SH-SY5Y (cell line): Measurements from ENCODE around the gene MICU2.

Source experiments
- GATA2 ChIP-seq: IDR thresholded peaks from 2 replicates; pipeline ENCODE4 v1.6.1; 2011; ENCODE audit warnings: mild to moderate bottlenecking, low read depth, low read length
- GATA3 ChIP-seq: IDR thresholded peaks from 2 replicates; pipeline ENCODE4 v1.6.1; 2011; ENCODE audit warnings: low read depth, mild to moderate bottlenecking, low read length, moderate library complexity

Gene MICU2

DNA sequence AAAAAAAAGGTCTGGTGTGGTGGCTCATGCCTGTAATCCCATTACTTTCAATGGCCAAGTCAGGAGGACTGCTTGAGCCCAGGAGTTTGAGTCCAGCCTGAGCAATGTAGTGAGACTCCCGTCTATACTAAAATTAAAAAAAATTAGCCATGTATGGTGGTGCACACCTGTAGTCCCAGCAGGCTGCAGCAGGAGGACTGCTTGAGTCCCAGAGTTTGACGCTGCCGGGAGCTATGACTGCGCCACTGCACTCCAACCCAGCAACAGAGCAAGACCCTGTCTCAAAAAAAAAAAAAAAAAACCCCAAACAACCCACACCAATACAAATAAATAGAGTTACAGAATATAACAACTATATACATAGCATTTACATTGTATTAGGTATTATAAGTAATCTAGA is 65.7 kb downstream of the MICU2 start:
- TF ChIP-seq GATA3 (no peak), GATA2 (no peak)

DNA sequence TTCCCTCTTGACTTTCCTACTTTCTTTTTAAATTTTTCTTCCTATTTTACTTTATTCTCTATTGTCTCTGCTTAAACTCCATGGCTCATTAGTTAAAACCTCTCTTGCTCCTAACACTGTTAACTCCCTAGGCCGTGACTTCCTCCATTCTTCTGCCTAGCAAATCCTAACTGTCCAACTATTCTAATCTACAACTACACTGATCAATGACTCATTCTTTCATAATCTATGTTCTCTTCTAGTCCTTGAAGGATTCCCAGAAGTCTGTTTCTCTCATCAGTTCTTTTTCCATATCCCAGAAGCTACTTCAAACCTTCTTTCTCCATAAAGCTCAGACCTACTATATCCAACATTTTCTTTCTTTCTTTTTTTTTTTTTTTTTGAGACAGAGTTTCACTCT is 66.9 kb downstream of the MICU2 start:
- TF ChIP-seq GATA2 (no peak), GATA3 (no peak)

DNA sequence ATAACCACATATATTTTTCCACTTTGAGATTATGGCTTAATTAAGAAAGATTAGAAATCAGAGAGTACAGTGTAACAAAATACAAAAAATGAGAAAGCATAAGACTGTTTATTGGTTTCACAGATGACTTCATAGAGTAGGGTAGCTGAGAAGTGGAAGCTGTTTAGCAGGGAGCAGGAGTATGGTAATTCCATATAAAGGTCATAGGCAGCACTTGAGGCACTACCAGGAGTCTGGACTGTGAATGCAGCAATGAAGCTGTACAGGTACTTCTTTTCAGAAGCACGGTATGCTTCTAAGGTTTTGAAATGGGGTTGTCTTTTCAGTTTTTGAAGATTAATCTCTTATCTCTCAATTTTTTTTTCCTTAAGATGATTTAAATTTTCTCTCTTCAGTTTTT is 69.2 kb downstream of the MICU2 start:
- no peak for TF ChIP-seq GATA2
- TF ChIP-seq GATA3 = no peak

DNA sequence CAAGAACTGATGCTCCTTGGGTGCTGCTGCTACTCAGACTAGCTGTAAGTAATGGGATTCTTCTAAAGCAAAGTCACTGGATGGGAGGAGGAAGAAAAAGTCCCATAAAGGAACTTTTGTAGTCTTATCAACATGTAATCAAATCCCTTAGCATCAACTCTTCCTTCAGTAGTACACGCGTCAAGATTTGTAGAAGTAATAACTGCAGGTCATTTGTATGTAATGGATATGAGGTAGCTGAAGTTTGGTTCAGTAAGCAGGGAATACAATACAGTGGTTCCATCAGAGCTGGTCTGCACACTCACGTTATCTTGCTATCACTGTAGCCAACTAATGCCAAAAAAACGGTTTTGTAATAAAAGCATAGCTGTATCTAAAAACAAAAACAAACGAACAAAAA is 72.5 kb downstream of the MICU2 start:
- TF ChIP-seq GATA3 (no peak), GATA2 (no peak)

DNA sequence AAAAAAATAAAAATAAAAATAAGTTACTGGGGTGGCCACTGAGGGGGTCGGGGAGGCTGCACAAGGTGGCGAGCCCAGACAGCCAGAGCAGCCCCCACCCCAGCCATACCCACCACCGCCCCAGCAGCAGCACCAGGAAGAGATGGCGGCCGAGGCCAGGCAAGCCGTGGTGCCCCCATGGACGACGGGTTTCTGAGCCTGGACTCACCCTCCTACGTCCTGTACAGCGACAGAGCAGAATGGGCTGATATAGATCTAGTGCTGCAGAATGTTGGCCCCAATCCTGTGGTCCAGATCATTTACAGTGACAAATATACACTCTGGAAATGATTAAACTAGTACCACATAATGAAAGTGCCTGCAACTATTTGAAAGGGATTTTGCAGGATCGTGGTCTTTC is 73.3 kb downstream of the MICU2 start:
- TF ChIP-seq GATA2 (peak; percentile 95), GATA3 (no peak)

DNA sequence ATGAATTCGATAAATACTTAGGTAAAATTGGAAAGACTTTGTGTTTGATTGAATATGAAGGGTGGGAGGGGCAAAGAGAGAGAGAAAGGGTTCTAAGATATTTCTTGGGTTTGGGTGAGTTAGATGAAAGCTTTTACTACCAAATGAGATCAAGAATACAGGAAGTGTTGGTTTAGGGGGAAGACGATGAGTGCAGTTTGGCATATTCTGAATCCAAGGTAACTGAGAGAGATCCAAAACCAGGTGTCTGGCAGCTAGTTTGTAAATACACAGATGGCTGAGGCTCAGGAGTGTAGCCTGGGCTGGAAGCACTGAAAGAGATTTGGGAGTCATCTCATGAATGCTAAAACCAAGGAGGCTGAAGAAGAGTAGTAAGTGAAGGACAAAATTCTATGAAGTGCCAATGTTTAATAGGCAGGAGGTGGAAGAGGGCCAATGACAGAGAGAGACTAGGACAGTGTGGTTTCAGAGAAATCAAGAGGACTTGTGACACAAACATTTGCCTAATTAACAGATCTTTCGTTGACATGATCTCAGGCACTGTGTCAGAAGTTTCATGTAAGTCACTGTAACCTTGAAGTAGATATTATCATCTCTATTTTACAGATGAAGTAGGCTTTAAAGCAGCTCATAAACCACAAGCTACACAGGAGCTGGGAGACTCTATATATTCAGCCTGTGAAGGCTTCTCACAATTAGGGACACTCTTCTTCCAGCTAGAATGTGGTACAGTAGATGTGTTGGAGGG is 74.7 kb downstream of the MICU2 start:
- TF ChIP-seq GATA3 (no peak), GATA2 (no peak)

DNA sequence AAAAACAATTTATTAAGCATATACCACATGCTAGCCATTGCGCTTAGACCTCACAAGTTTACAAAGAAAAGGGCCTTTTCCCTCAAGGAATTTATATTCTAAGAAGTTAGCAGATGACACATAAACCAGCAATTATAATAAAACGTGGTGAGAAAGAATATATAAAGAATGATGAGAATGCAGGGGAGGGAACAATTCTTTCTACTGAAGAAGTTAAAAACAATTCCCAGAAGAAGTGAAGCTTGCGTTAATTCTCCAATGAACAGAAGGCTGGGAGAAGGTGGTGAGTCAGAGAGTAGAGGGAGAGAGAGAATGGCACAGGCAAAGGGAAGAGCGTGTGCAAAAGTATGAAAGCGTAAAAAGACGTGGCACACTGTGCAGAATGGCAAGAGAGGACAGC is 75.4 kb downstream of the MICU2 start:
- TF ChIP-seq GATA3 (no peak), GATA2 (no peak)

DNA sequence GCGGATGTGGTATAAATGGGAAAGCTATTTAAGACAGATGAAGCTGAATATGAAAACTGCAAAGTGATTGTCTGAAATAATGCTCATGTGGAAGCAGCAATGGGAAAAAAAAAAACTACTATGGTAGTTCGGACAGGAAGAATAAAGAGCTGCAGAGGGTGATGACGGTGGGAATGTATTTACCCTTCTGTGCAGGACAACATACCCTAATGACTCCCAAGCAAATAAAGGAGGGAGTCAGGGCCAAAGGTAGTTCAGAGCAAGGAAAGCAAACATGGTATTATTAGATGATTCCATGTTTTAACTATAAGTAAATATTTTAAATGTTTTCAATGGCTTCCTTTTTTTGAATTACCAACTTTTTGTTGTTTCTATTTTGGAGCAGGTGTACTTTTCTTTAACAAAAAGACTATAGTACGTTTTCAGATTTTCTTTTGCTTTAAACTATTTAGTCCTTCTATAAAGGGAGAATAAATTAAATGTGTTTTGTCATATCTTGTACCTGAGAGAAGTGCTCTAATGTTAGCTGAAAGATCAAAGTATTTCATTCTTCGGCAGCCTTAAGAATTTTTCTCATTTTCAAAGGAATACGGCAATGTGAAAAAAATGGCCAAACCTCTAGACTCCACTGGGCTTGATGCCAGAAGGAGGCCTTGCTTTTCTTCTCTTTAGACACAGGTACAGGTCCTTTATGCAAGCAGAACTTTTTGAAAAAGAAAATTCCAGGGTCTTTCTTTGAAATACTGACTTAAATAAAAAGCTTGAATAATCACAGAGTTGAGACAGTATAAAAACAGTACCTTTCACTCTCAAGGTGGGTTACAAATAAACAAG is 77.0 kb downstream of the MICU2 start:
- TF ChIP-seq GATA3 (no peak), GATA2 (no peak)

DNA sequence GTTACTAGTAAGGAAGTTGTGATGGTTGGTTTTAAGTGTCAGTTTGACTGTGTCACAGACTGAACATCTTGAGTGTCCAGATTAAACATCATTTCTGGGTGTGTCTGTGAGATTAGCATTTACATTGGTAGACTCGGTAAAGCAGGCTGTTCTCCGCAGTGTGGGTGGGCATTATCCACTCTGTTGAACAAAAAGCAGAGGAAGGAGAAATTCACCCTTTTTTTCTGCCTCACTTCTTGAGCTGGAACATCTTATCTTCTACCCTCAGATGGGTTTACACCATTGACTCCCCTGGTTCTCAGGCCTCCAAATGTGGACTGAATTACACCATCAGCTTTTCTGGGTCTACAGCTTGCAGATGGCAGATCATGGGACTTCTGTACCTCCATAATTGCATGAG is 81.1 kb downstream of the MICU2 start:
- no peak for TF ChIP-seq GATA2

DNA sequence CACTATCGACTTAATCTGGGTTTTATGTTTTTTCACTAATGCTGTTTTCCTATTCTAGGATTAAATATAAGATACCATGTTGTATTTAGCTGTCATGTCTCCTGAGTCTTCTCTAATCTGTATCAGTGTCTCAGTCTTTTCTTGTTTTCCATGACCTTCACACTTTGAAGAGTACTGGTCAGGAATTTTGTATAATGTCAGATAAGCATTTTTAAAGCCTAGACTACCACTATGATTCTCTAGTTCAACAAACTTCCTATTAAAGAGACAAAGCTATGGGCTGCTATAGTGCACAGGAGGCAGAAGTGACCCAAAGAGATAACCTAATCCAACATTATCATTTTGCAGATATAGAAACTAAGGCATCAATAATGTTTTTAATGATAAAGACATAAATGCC is 81.8 kb downstream of the MICU2 start:
- no peak for TF ChIP-seq GATA3

DNA sequence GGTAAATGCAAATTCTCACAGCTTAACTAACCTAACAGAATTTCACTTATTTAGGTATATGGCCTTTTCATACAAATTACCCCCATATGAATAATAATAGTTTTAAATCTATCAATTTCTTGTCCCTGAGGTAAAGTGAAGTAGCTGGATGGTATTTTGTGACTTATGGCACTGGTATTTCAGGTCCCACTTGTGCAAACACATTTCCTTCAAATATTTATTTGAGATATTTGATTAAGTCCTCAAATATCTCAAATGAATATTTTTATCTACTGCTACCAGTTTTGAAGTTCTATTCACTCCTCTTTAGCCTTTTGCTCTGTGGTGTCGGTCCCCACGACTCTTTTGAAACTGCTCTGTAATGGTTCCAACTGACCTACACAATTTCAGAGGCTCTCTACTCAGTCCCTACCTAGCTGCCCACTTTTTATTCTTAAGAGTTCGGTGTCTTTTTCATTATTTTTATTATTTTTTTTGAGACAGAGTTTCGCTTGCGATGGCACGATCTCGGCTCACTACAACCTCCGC is 85.3 kb downstream of the MICU2 start:
- TF ChIP-seq GATA2 (no peak), GATA3 (no peak)

DNA sequence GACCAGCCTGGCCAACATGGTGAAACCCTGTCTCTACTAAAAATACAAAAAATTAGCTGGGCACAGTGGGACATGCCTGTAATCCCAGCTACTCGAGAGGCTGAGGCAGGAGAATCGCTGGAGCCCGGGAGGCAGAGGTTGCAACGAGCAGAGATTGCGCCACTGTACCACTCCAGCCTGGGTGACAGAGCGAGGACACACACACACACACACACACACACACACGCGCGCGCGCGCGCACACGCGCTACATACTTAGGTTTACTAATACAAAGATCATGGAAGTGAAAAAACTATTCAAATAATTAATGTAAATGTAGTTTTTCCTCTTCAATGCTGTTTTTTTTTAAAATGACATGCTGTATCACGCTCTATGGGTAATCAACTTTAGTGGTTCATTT is 86.4 kb downstream of the MICU2 start:
- TF ChIP-seq GATA2 = no peak
- no peak for TF ChIP-seq GATA3

DNA sequence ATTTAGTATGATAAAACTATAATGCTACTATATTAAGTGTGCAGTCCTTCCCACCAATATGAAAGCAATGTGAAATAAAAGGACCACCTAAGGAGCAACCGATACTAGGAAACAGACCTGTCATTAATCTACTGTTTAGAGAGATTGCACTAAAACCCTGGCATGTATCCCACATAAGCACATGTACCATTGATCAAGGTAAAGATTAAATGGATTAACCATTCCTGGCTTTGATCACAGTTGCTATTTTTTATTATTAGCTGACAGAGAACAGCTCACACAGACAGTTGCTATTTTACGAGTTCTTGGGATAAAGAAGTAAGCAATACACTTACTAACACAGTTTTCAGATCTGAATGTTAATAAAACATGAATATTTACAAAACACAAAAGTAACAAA is 87.2 kb downstream of the MICU2 start:
- peak; percentile 64; the same call in 1 of the 2 replicates for TF ChIP-seq GATA2
- peak; percentile 42 for TF ChIP-seq GATA3

DNA sequence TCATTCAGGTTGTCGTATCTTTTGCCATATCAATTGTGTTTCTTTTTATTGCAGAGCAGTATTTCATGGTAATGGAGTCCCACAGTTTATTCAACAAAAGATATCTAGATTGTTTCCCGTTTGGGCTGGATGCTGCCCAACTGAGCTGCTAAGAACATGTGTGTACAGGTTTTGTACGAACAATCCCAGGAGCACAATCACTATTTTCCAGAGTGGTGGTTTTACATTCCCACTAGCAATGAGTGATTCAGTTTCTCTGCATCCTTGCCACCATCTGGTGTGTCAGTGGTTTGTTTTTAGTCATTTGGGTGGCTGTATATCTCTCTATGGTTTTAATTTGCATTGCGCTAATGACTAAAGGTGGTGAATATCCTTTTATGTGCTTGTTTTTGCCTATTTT is 92.1 kb downstream of the MICU2 start:
- TF ChIP-seq GATA3 = no peak
- no peak for TF ChIP-seq GATA2

DNA sequence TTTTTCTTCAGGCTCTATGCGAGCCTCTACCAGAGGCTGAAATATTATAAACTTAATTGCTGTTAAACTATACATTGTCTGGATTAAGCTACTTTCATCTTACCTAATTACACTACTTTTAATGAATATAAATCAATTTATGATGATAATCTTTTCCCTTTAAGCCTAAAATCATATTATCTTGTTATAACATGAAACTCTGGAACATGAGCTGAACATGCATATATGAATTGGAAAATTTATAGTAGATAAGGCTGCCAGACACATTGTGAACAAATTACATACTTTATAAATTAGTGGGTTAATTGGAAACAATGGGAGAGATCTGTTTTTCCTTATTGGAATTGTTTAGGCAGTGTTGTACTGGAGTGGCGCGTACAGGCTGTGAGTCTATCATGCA is 99.6 kb downstream of the MICU2 start:
- no peak for TF ChIP-seq GATA2
- TF ChIP-seq GATA3 = no peak
